ENCODE measurements around the gene HMGCL. TPM values are rescaled to one million over a fixed set of nuclear protein-coding genes. Genes with fewer than 3 reads are reported as not detected.
"Not testable (repeated sequence)": the region's sequence is repeated elsewhere in the genome, so short reads cannot be mapped to it uniquely, and the experiment has no call there.

HMGCL gene
- 40.9 TPM for polyA plus RNA-seq (2012; ENCODE audit: missing spikeins)

- peak; percentile 96 for FAIRE-seq
Measured at GRCh38 chr1:23825076-23825761, at the start of gene HMGCL. TSS of gene HMGCL (minus strand) at chr1:23825429. CDS start at chr1:23825415, 14 bp downstream.

GRCh38 chr1:23872421-23872820 is 47.2 kb upstream of the HMGCL start:
- FAIRE-seq (no peak), DNase-seq (ENCODE audit: insufficient read length) (no peak)
- TF ChIP-seq POLR2AphosphoS5 (IDR thresholded peaks at IDR 0.05; ENCODE audit: low read depth, low read length): no peak
- no peak for TF ChIP-seq POLR2A (IDR thresholded peaks at IDR 0.05; ENCODE audit: low read depth, low read length)
- no peak for TF ChIP-seq TAF1 (IDR thresholded peaks at IDR 0.05; ENCODE audit: borderline replicate concordance, low read depth, low read length)

More at GRCh38 chr1:23825076-23825761, at the start of gene HMGCL:
- DNase-seq (ENCODE audit: insufficient read length): peak; percentile 95
- TF ChIP-seq TAF1 (IDR thresholded peaks at IDR 0.05; ENCODE audit: borderline replicate concordance, low read depth, low read length) (peak; percentile 97), POLR2A (IDR thresholded peaks at IDR 0.05; ENCODE audit: low read depth, low read length) (peak; percentile 97), POLR2AphosphoS5 (IDR thresholded peaks at IDR 0.05; ENCODE audit: low read depth, low read length) (peak; percentile 93)

GRCh38 chr1:23869051-23869450 is 43.8 kb upstream of the HMGCL start:
- peak; percentile 65 for FAIRE-seq
- no peak for DNase-seq (ENCODE audit: insufficient read length)
- TF ChIP-seq POLR2A (IDR thresholded peaks at IDR 0.05; ENCODE audit: low read depth, low read length) (no peak), TAF1 (IDR thresholded peaks at IDR 0.05; ENCODE audit: borderline replicate concordance, low read depth, low read length) (no peak), POLR2AphosphoS5 (IDR thresholded peaks at IDR 0.05; ENCODE audit: low read depth, low read length) (no peak)

GRCh38 chr1:23868557-23869016 is 43.4 kb upstream of the HMGCL start:
- TF ChIP-seq TAF1 (IDR thresholded peaks at IDR 0.05; ENCODE audit: borderline replicate concordance, low read depth, low read length): 0 out of 2 replicates have a peak, but pooled peaks have one; percentile 7
- no peak for TF ChIP-seq POLR2AphosphoS5 (IDR thresholded peaks at IDR 0.05; ENCODE audit: low read depth, low read length)
- DNase-seq (ENCODE audit: insufficient read length) (no peak), FAIRE-seq (no peak)

GRCh38 chr1:23867895-23868556 is 42.8 kb upstream of the HMGCL start, which contains the start of gene FUCA1:
TSS of gene FUCA1 (minus strand) at chr1:23868290. CDS start at chr1:23868286, 4 bp downstream.
- FAIRE-seq: peak; percentile 96
- peak; percentile 79; the same call in 1 of the 2 replicates for TF ChIP-seq POLR2A (IDR thresholded peaks at IDR 0.05; ENCODE audit: low read depth, low read length)
- peak; percentile 71 for TF ChIP-seq POLR2AphosphoS5 (IDR thresholded peaks at IDR 0.05; ENCODE audit: low read depth, low read length)
- 0 out of 2 replicates have a peak, but pooled peaks have one; percentile 10 for TF ChIP-seq TAF1 (IDR thresholded peaks at IDR 0.05; ENCODE audit: borderline replicate concordance, low read depth, low read length)
- peak; percentile 96 for DNase-seq (ENCODE audit: insufficient read length)

- FAIRE-seq: peak; percentile 24
- no peak for DNase-seq (ENCODE audit: insufficient read length)
- TF ChIP-seq TAF1 (IDR thresholded peaks at IDR 0.05; ENCODE audit: borderline replicate concordance, low read depth, low read length) (no peak), POLR2AphosphoS5 (IDR thresholded peaks at IDR 0.05; ENCODE audit: low read depth, low read length) (no peak), POLR2A (IDR thresholded peaks at IDR 0.05; ENCODE audit: low read depth, low read length) (no peak)
Measured at GRCh38 chr1:23867542-23867894, 42.3 kb upstream of the HMGCL start.

- FAIRE-seq: peak; percentile 54
Measured at GRCh38 chr1:23865543-23865930, 40.3 kb upstream of the HMGCL start.

GRCh38 chr1:23864801-23865542 is 39.7 kb upstream of the HMGCL start:
- no peak for DNase-seq (ENCODE audit: insufficient read length)
- no peak for FAIRE-seq
- TF ChIP-seq TAF1 (IDR thresholded peaks at IDR 0.05; ENCODE audit: borderline replicate concordance, low read depth, low read length): no peak
- TF ChIP-seq POLR2AphosphoS5 (IDR thresholded peaks at IDR 0.05; ENCODE audit: low read depth, low read length): no peak
- no peak for TF ChIP-seq POLR2A (IDR thresholded peaks at IDR 0.05; ENCODE audit: low read depth, low read length)

More at GRCh38 chr1:23865543-23865930, 40.3 kb upstream of the HMGCL start:
- DNase-seq (ENCODE audit: insufficient read length): no peak
- TF ChIP-seq POLR2A (IDR thresholded peaks at IDR 0.05; ENCODE audit: low read depth, low read length) (peak; percentile 37; the same call in 1 of the 2 replicates), POLR2AphosphoS5 (IDR thresholded peaks at IDR 0.05; ENCODE audit: low read depth, low read length) (0 out of 2 replicates have a peak, but pooled peaks have one; percentile 19), TAF1 (IDR thresholded peaks at IDR 0.05; ENCODE audit: borderline replicate concordance, low read depth, low read length) (no peak)

- no peak for DNase-seq (ENCODE audit: insufficient read length)
- TF ChIP-seq TAF1 (IDR thresholded peaks at IDR 0.05; ENCODE audit: borderline replicate concordance, low read depth, low read length) (no peak), POLR2A (IDR thresholded peaks at IDR 0.05; ENCODE audit: low read depth, low read length) (no peak), POLR2AphosphoS5 (IDR thresholded peaks at IDR 0.05; ENCODE audit: low read depth, low read length) (no peak)
- FAIRE-seq: peak; percentile 30
Measured at GRCh38 chr1:23862640-23863039, 37.4 kb upstream of the HMGCL start.

GRCh38 chr1:23854568-23854967 is 29.3 kb upstream of the HMGCL start:
- no peak for DNase-seq (ENCODE audit: insufficient read length)
- TF ChIP-seq TAF1 (IDR thresholded peaks at IDR 0.05; ENCODE audit: borderline replicate concordance, low read depth, low read length): no peak
- TF ChIP-seq POLR2A (IDR thresholded peaks at IDR 0.05; ENCODE audit: low read depth, low read length): no peak
- TF ChIP-seq POLR2AphosphoS5 (IDR thresholded peaks at IDR 0.05; ENCODE audit: low read depth, low read length): no peak
- peak; percentile 58 for FAIRE-seq

- not testable (repeated sequence) for FAIRE-seq; DNase-seq (ENCODE audit: insufficient read length)
Measured at GRCh38 chr1:23853124-23853523, 27.9 kb upstream of the HMGCL start.

- DNase-seq (ENCODE audit: insufficient read length); FAIRE-seq: not testable (repeated sequence)
Measured at GRCh38 chr1:23851406-23851805, 26.2 kb upstream of the HMGCL start.

Measured in GM12892 (cell line).